GM23338 (cell line): ENCODE data around the gene NFKBIZ. TPM values are rescaled to one million over a fixed set of nuclear protein-coding genes. Genes with fewer than 3 reads are reported as not detected.

Experiments used
- ATAC-seq: fragments of 200-7000 bp; cut with Tn5 transposase; 3 replicates; pipeline ENCODE4 v1.9.1; 2020
- DNase-seq: peaks from one replicate; pipeline ENCODE4 v3.0.0-alpha.2; 2015; ENCODE audit warnings: low spot score
- H2AFZ ChIP-seq: fragments of 200-600 bp; sonication (generic); 2 replicates; pipeline ENCODE4 v1.8.0; 2016; ENCODE audit warnings: antibody characterized with exemption, mild to moderate bottlenecking, moderate library complexity
- H3F3A ChIP-seq: fragments of 200-600 bp; sonication (generic); replicated peaks from 2 replicates; pipeline ENCODE4 v1.8.0; 2017; ENCODE audit warnings: antibody characterized with exemption, mixed run types, low read depth
- H3K27ac ChIP-seq: fragments of 200-600 bp; sonication (generic); 2 replicates; pipeline ENCODE4 v1.6.1; 2016; ENCODE audit warnings: low read depth
- H3K27me3 ChIP-seq: fragments of 200-600 bp; sonication (generic); 2 replicates; pipeline ENCODE4 v1.8.0; 2016; ENCODE audit warnings: mild to moderate bottlenecking, mixed run types, moderate library complexity; ENCODE audit not compliant: insufficient read depth
- H3K36me3 ChIP-seq: fragments of 200-600 bp; sonication (generic); 2 replicates; pipeline ENCODE4 v1.8.0; 2016; ENCODE audit warnings: mild to moderate bottlenecking; ENCODE audit not compliant: insufficient read depth
- H3K4me1 ChIP-seq: fragments of 200-600 bp; sonication (generic); 2 replicates; pipeline ENCODE4 v1.8.0; 2016; ENCODE audit warnings: mild to moderate bottlenecking, moderate library complexity; ENCODE audit not compliant: insufficient read depth
- H3K4me2 ChIP-seq: fragments of 200-600 bp; sonication (generic); 2 replicates; pipeline ENCODE4 v1.7.1; 2017; ENCODE audit warnings: mixed run types
- H3K4me3 ChIP-seq: fragments of 200-600 bp; sonication (generic); 2 replicates; pipeline ENCODE4 v1.6.1; 2016; ENCODE audit warnings: mixed run types
- H3K79me2 ChIP-seq: fragments of 200-600 bp; sonication (generic); replicated peaks from 2 replicates; pipeline ENCODE4 v1.8.0; 2017; ENCODE audit warnings: mild to moderate bottlenecking; ENCODE audit not compliant: insufficient read depth
- H3K9me2 ChIP-seq: fragments of 200-600 bp; sonication (generic); 2 replicates; pipeline ENCODE4 v1.8.0; 2017; ENCODE audit not compliant: insufficient read depth
- H4K20me1 ChIP-seq: fragments of 200-600 bp; sonication (generic); replicated peaks from 2 replicates; pipeline ENCODE4 v1.8.0; 2017; ENCODE audit warnings: mild to moderate bottlenecking; ENCODE audit not compliant: insufficient read depth
- H3K27ac Mint-ChIP-seq: 2 replicates; pipeline ENCODE4 v1.8.0; 2020; ENCODE audit warnings: inconsistent platforms, mild to moderate bottlenecking, moderate library complexity, mixed read lengths
- H3K27me3 Mint-ChIP-seq: 3 replicates; pipeline ENCODE4 v1.8.0; 2022; ENCODE audit warnings: low read depth, mild to moderate bottlenecking, moderate library complexity, mixed read lengths, inconsistent platforms; ENCODE audit not compliant: insufficient read depth, poor library complexity
- H3K36me3 Mint-ChIP-seq: 3 replicates; pipeline ENCODE4 v1.8.0; 2021; ENCODE audit warnings: low read depth, mild to moderate bottlenecking, inconsistent platforms, moderate library complexity, mixed read lengths
- H3K4me1 Mint-ChIP-seq: 3 replicates; pipeline ENCODE4 v1.8.0; 2020; ENCODE audit warnings: mild to moderate bottlenecking, inconsistent platforms, mixed read lengths
- H3K4me3 Mint-ChIP-seq: 3 replicates; pipeline ENCODE4 v1.8.0; 2021; ENCODE audit warnings: moderate library complexity, mild to moderate bottlenecking, inconsistent platforms, mixed read lengths
- H3K9me3 Mint-ChIP-seq: 3 replicates; pipeline ENCODE4 v1.8.0; 2020; ENCODE audit warnings: moderate library complexity, mild to moderate bottlenecking, inconsistent platforms, mixed read lengths
- CTCF ChIP-seq, 2 experiments: fragments of 200-600 bp in 1 of 2; sonication (generic) in 1 of 2; conservative IDR thresholded peaks; 2 replicates each; pipeline versions ENCODE4 v1.5.1 to v1.6.1; 2016 to 2017; ENCODE audit warnings: antibody characterized with exemption in 2 of 2, low read depth in 2 of 2, mild to moderate bottlenecking in 2 of 2, moderate library complexity in 1 of 2
- ETS1 ChIP-seq: IDR thresholded peaks from 2 replicates; pipeline ENCODE4 v1.6.1; 2016; ENCODE audit warnings: antibody characterized with exemption
- EZH2 ChIP-seq: fragments of 200-600 bp; sonication (generic); IDR thresholded peaks from one replicate; pipeline ENCODE4 v1.8.0; 2017; ENCODE audit warnings: antibody characterized with exemption, mild to moderate bottlenecking, low read depth; ENCODE audit not compliant: unreplicated experiment
- JUNB ChIP-seq: IDR thresholded peaks from one replicate; pipeline ENCODE4 v1.6.1; 2016; ENCODE audit warnings: antibody characterized with exemption; ENCODE audit not compliant: unreplicated experiment
- NANOG ChIP-seq: IDR thresholded peaks from 2 replicates; pipeline ENCODE4 v1.6.1; 2016; ENCODE audit warnings: antibody characterized with exemption, borderline replicate concordance
- POLR2AphosphoS5 ChIP-seq: IDR thresholded peaks from 2 replicates; pipeline ENCODE4 v1.6.1; 2016; ENCODE audit warnings: antibody characterized with exemption, low read depth
- STAT1 ChIP-seq: IDR thresholded peaks from one replicate; pipeline ENCODE4 v1.6.1; 2016; ENCODE audit warnings: antibody characterized with exemption; ENCODE audit not compliant: unreplicated experiment
- ZNF114 ChIP-seq: fragments of 250-450 bp; sonication (Bioruptor Pico); IDR thresholded peaks from 2 replicates; pipeline ENCODE4 v1.5.0; 2020; ENCODE audit warnings: mild to moderate bottlenecking, moderate library complexity
- ZNF331 ChIP-seq: fragments of 250-450 bp; sonication (Bioruptor Pico); IDR thresholded peaks from 2 replicates; pipeline ENCODE4 v1.5.0; 2020; ENCODE audit warnings: low read depth, mild to moderate bottlenecking, moderate library complexity
- polyA plus RNA-seq: library from polyadenylated mRNA; unstranded; fragments of >200 nt; fragmentation: Nextera tagmentation; extraction: Ambion mirVana; gene quantifications from 2 replicates; pipeline ENCODE4 v1.2.1, GENCODE V29; 2016
- total RNA-seq: library from RNA; depleted of rRNA; stranded (reverse); fragments of >200 nt; shearing (Covaris generic); gene quantifications from 2 replicates; pipeline ENCODE4 v1.2.3, GENCODE V29; 2014
- TF ChIP-seq, protein P1 (sequence below): IDR thresholded peaks from one replicate; pipeline ENCODE4 v1.6.1; 2018; ENCODE audit warnings: antibody characterized with exemption; ENCODE audit not compliant: unreplicated experiment

Gene NFKBIZ
- total and polyA plus RNA-seq, 2 experiments from 2014 or later, result 14.1 to 18.2 TPM

- no peak for TF ChIP-seq CTCF (conservative IDR thresholded peaks at IDR 0.05; ENCODE audit: low read depth in 2 of 2)
- no peak for TF ChIP-seq ZNF114 (CRISPR knock-in tag)
Measured at GRCh38 chr3:101846709-101847108, 2.6 kb upstream of the NFKBIZ start (continued).

- H3K4me3 ChIP-seq, result no peak overlapping the region
- peaks cover 28% of the 10 kb centered on the region for H3K4me1 ChIP-seq
- DNase-seq, result no peak
- no peak for ATAC-seq
- no peaks in the 10 kb centered on the region for H3K27me3 ChIP-seq
- peaks cover 5% of the 10 kb centered on the region for H3K36me3 ChIP-seq
- H3K36me3 Mint-ChIP-seq, result peaks cover 23% of the 10 kb centered on the region
- no peak overlapping the region for H3K4me3 Mint-ChIP-seq
- H3K4me1 Mint-ChIP-seq, result peaks cover 42% of the 10 kb centered on the region
- H3K27me3 Mint-ChIP-seq, result peaks cover 8% of the 10 kb centered on the region
- H3K9me3 Mint-ChIP-seq, result no peaks in the 10 kb centered on the region; the same call in 2 of the 3 replicates
- peaks cover 16% of the 10 kb centered on the region for H4K20me1 ChIP-seq
- H3K9me2 ChIP-seq, result no peaks in the 10 kb centered on the region; the same call in 1 of the 2 replicates
- peaks cover 28% of the 10 kb centered on the region for H3K79me2 ChIP-seq
- H3F3A ChIP-seq, result 0 out of 2 replicates have a peak, but pooled peaks cover 6% of the 10 kb centered on the region
- H3K27ac Mint-ChIP-seq, result no peak overlapping the region
- H3K27ac ChIP-seq, result no peak overlapping the region; the same call in 1 of the 2 replicates
- no peak overlapping the region for H2AFZ ChIP-seq
- H3K4me2 ChIP-seq, result no peak overlapping the region
- no peak for TF ChIP-seq JUNB
- TF ChIP-seq CTCF (conservative IDR thresholded peaks at IDR 0.05; ENCODE audit: low read depth in 2 of 2), result no peak
- no peak for TF ChIP-seq NANOG
- no peak for TF ChIP-seq ZNF331 (CRISPR knock-in tag)
- no peak for TF ChIP-seq ETS1
- no peak for TF ChIP-seq EZH2
- no peak for TF ChIP-seq ZNF114 (CRISPR knock-in tag)
- TF ChIP-seq, protein P1, sequence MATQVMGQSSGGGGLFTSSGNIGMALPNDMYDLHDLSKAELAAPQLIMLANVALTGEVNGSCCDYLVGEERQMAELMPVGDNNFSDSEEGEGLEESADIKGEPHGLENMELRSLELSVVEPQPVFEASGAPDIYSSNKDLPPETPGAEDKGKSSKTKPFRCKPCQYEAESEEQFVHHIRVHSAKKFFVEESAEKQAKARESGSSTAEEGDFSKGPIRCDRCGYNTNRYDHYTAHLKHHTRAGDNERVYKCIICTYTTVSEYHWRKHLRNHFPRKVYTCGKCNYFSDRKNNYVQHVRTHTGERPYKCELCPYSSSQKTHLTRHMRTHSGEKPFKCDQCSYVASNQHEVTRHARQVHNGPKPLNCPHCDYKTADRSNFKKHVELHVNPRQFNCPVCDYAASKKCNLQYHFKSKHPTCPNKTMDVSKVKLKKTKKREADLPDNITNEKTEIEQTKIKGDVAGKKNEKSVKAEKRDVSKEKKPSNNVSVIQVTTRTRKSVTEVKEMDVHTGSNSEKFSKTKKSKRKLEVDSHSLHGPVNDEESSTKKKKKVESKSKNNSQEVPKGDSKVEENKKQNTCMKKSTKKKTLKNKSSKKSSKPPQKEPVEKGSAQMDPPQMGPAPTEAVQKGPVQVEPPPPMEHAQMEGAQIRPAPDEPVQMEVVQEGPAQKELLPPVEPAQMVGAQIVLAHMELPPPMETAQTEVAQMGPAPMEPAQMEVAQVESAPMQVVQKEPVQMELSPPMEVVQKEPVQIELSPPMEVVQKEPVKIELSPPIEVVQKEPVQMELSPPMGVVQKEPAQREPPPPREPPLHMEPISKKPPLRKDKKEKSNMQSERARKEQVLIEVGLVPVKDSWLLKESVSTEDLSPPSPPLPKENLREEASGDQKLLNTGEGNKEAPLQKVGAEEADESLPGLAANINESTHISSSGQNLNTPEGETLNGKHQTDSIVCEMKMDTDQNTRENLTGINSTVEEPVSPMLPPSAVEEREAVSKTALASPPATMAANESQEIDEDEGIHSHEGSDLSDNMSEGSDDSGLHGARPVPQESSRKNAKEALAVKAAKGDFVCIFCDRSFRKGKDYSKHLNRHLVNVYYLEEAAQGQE, result no peak
- no peak for TF ChIP-seq STAT1
- TF ChIP-seq POLR2AphosphoS5, result no peak
Measured at GRCh38 chr3:101847328-101847727, 2.0 kb upstream of the NFKBIZ start.
